MM.1S (cell line): Measurements from ENCODE around the gene DRICH1.

Source experiments
- DNase-seq: peaks from one replicate; pipeline ENCODE4 v3.0.0-alpha.2; 2015
- H2AFZ ChIP-seq: fragments of 300-600 bp; sonication (generic); 2 replicates; pipeline ENCODE4 v1.6.0; 2016; ENCODE audit warnings: antibody characterized with exemption, low read length
- H3F3A ChIP-seq: fragments of 300-600 bp; sonication (generic); 2 replicates; pipeline ENCODE4 v1.6.1; 2016; ENCODE audit warnings: mild to moderate bottlenecking, antibody characterized with exemption, low read length, moderate library complexity, mixed read lengths; ENCODE audit not compliant: insufficient read depth
- H3K27ac ChIP-seq: fragments of 300-600 bp; sonication (generic); 2 replicates; pipeline ENCODE4 v1.5.1; 2016; ENCODE audit warnings: mild to moderate bottlenecking, low read length
- H3K27me3 ChIP-seq: fragments of 300-600 bp; sonication (generic); replicated peaks from 2 replicates; pipeline ENCODE4 v1.6.0; 2016; ENCODE audit warnings: low read length; ENCODE audit not compliant: insufficient read depth
- H3K36me3 ChIP-seq: fragments of 300-600 bp; sonication (generic); replicated peaks from 2 replicates; pipeline ENCODE4 v1.6.1; 2016; ENCODE audit warnings: mild to moderate bottlenecking, low read length, mixed read lengths; ENCODE audit not compliant: insufficient read depth
- H3K4me1 ChIP-seq: fragments of 300-600 bp; sonication (generic); 2 replicates; pipeline ENCODE4 v1.6.1; 2016; ENCODE audit warnings: low read length, mixed read lengths
- H3K4me2 ChIP-seq: fragments of 300-600 bp; sonication (generic); 2 replicates; pipeline ENCODE4 v1.6.0; 2016; ENCODE audit warnings: low read depth, low read length
- H3K4me3 ChIP-seq: fragments of 300-600 bp; sonication (generic); 2 replicates; pipeline ENCODE4 v1.5.1; 2016; ENCODE audit warnings: low read length, mixed read lengths
- H3K79me2 ChIP-seq: fragments of 300-600 bp; sonication (generic); 2 replicates; pipeline ENCODE4 v1.6.1; 2016; ENCODE audit warnings: mixed run types, low read length, mixed read lengths
- H3K9ac ChIP-seq: fragments of 300-600 bp; sonication (generic); 2 replicates; pipeline ENCODE4 v1.6.1; 2016; ENCODE audit warnings: low read length, mixed read lengths
- H3K9me2 ChIP-seq: fragments of 300-600 bp; sonication (generic); replicated peaks from 2 replicates; pipeline ENCODE4 v1.6.1; 2016; ENCODE audit warnings: mild to moderate bottlenecking, low read length, mixed read lengths; ENCODE audit not compliant: insufficient read depth
- H3K9me3 ChIP-seq: fragments of 300-600 bp; sonication (generic); replicated peaks from 2 replicates; pipeline ENCODE4 v1.6.1; 2016; ENCODE audit warnings: mild to moderate bottlenecking, low read length, mixed read lengths; ENCODE audit not compliant: insufficient read depth
- H4K20me1 ChIP-seq: fragments of 300-600 bp; sonication (generic); 2 replicates; pipeline ENCODE4 v1.6.1; 2016; ENCODE audit warnings: mild to moderate bottlenecking, low read length, moderate library complexity, mixed read lengths; ENCODE audit not compliant: insufficient read depth
- CTCF ChIP-seq: fragments of 300-600 bp; sonication (generic); IDR thresholded peaks from 2 replicates; pipeline ENCODE4 v1.5.1; 2016; ENCODE audit warnings: antibody characterized with exemption, low read length, mixed read lengths
- EZH2 ChIP-seq: fragments of 300-600 bp; sonication (generic); optimal IDR thresholded peaks from 2 replicates; pipeline ENCODE3; 2017; ENCODE audit warnings: low read depth, mild to moderate bottlenecking, antibody characterized with exemption, low read length, mixed read lengths
- EZH2phosphoT487 ChIP-seq: fragments of 300-600 bp; sonication (generic); IDR thresholded peaks from 2 replicates; pipeline ENCODE4 v1.6.1; 2018; ENCODE audit warnings: antibody characterized with exemption, low read length

The DRICH1 gene

DNA sequence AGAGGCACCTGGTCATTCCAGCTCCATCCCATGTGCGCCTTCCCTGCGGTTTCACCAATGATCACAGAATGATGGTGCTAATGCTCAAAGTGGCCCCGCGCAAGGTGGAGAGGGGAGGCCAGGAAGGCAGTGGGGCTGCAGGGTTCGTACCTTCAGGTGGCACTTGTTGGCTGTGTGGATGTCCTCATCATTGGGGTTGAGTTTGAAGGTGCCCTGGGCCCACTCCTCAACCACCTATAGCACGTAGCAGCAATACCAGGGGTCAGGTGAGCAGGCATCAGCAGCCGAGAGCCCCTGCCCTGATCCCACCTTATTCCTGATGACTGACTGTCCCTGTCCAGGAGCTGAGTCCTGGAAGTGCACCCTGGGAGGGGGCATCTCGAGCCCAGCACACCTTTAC is 20.6 kb upstream of the DRICH1 start:
- H3K27ac ChIP-seq, result no peak overlapping the region
- no peaks in the 10 kb centered on the region for H3K79me2 ChIP-seq
- no peaks in the 10 kb centered on the region for H3K36me3 ChIP-seq

DNA sequence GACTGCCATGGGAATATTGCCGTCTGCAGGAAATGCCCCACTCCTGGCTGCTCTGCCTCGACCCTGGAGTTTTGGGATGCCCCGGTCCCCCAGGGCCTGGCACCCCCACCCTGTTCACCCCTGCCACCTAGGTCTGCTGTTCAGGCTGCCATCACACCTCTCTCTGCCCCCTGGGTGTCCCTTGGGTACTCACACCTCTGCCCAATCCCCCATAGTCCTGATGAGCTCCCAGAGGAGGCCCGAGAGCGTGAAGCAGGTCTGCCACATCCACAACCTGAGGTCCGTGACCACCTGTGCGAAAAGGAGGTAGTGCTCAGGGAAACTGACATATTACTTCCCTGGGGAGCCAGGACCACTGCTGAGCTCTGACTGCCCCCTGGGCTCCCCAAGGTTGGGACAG is 20.2 kb upstream of the DRICH1 start:
- TF ChIP-seq EZH2phosphoT487 (no peak), EZH2 (no peak), CTCF (no peak)
- Histone ChIP-seq H3F3A (no peaks in the 10 kb centered on the region), H3K36me3 (no peaks in the 10 kb centered on the region), H4K20me1 (no peaks in the 10 kb centered on the region), H3K9me3 (no peaks in the 10 kb centered on the region), H3K27me3 (no peaks in the 10 kb centered on the region), H3K9ac (no peak overlapping the region), H3K4me1 (no peaks in the 10 kb centered on the region), H3K9me2 (no peaks in the 10 kb centered on the region), H3K27ac (no peak overlapping the region), H3K4me2 (no peak overlapping the region), H2AFZ (no peak overlapping the region), H3K4me3 (no peak overlapping the region), H3K79me2 (no peaks in the 10 kb centered on the region)
- DNase-seq, result no peak

More for the DNA sequence above, 20.6 kb upstream of the DRICH1 start:
- H3K4me2 ChIP-seq, result no peak overlapping the region
- no peaks in the 10 kb centered on the region for H3F3A ChIP-seq
- H4K20me1 ChIP-seq, result no peaks in the 10 kb centered on the region
- no peaks in the 10 kb centered on the region for H3K27me3 ChIP-seq
- no peaks in the 10 kb centered on the region for H3K9me2 ChIP-seq
- H3K9me3 ChIP-seq, result no peaks in the 10 kb centered on the region
- no peaks in the 10 kb centered on the region for H3K4me1 ChIP-seq
- TF ChIP-seq CTCF, result no peak
- TF ChIP-seq EZH2phosphoT487, result no peak
- TF ChIP-seq EZH2, result no peak
- no peak for DNase-seq
- H2AFZ ChIP-seq, result no peak overlapping the region
- H3K4me3 ChIP-seq, result no peak overlapping the region
- H3K9ac ChIP-seq, result no peak overlapping the region

DNA sequence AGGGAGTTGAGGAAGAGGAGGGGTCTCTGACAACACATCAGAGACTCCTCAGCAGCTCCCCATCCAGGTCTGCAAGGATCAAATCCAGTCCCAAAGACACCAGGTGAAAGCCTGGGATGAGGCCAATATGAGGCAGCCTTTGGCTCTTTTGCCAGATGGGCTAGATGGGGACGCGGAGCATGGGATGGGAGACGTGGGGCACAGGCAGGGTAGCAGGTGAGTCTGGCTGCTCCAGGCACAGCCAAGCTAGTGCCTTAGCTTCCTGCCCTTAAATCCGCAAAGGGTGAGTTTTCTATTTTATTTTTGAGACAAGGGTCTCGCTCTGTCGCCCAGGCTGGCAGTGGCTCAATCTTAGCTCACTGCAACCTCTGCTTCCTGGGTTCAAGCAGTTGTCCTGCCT is 19.6 kb upstream of the DRICH1 start:
- Histone ChIP-seq H3K79me2 (no peaks in the 10 kb centered on the region), H3K4me2 (no peak overlapping the region), H3K4me1 (no peaks in the 10 kb centered on the region), H3K9me3 (no peaks in the 10 kb centered on the region), H3K27ac (no peak overlapping the region), H3K9me2 (no peaks in the 10 kb centered on the region), H3K36me3 (no peaks in the 10 kb centered on the region), H4K20me1 (no peaks in the 10 kb centered on the region), H3K9ac (no peak overlapping the region), H3F3A (no peaks in the 10 kb centered on the region), H3K27me3 (no peaks in the 10 kb centered on the region), H2AFZ (no peak overlapping the region), H3K4me3 (no peak overlapping the region)
- TF ChIP-seq CTCF (no peak), EZH2 (no peak), EZH2phosphoT487 (no peak)
- no peak for DNase-seq
